A549 treated with ZK216348 at 1 μM for 4 hours (cell line): ENCODE results near the gene VCP. TPM values are rescaled to one million over a fixed set of nuclear protein-coding genes. Genes with fewer than 3 reads are reported as not detected.

Experiments used
- total RNA-seq: library from RNA; stranded (reverse); fragments of 200-300 nt; extraction: Qiagen RNA extraction; gene quantifications from 5 replicates; pipeline ENCODE4 v1.2.3, GENCODE V29; 2022; ENCODE audit warnings: low read depth

The VCP gene
- total RNA-seq = 211 to 305 TPM (median 286 TPM) in 5 replicates

GRCh38 chr9:35072461-35073278 lies at the start of gene VCP:
TSS of gene VCP (minus strand) at chr9:35072625. CDS start at chr9:35072353, 272 bp downstream.

GRCh38 chr9:35115680-35116538 lies 43.5 kb upstream of the VCP start, which contains the start of gene ATOSB:
TSS of gene ATOSB (minus strand) at chr9:35115862. CDS start at chr9:35108274, 7,588 bp downstream.

DNA sequence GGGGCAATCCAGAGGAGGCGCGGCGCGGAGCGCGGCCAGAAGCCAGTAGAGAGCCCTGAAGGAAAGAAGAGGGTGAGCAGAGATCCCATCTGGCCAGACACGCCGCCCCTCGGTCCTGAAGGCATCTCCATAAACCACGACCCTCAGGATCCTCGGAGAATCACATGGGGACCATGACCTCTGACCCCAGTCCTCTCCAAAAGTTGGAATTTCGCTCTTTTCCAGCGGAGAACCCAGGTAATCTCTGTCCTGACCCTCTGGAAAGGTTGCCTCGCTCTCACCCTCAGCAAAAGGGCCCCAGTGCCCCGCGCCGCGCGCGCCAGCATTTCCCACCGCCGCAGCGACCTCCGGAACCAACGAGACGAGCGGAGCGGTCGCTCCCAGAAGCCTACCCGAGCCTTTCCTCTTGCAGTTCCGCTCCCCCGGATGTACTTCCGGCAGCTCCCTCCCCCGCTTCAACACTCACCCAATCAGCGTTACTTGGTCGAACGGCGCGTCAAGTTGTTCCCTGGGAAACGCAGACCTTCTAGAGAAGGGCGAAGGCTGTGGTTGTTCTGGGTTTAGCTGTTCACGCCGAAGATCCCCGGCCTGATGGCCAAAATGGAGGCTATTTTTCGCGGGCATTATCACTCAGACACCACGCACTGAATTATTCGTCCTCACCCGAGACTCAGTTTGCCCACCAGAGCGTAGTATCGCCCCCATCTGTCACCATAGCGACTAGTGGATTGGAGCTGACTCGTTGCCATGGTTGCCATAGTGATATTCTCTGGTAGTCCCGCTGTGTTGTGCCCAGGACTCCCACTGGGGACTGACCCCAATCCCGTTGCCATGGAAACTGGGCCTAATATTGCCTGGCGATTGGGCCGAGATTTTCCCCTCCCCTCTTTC lies 30.6 kb upstream of the VCP start, which contains the start of gene STOML2:
STOML2 (minus strand) TSS at position 363 of the 891 bp plus-strand sequence; CDS start at position 326, 37 bp downstream.

DNA sequence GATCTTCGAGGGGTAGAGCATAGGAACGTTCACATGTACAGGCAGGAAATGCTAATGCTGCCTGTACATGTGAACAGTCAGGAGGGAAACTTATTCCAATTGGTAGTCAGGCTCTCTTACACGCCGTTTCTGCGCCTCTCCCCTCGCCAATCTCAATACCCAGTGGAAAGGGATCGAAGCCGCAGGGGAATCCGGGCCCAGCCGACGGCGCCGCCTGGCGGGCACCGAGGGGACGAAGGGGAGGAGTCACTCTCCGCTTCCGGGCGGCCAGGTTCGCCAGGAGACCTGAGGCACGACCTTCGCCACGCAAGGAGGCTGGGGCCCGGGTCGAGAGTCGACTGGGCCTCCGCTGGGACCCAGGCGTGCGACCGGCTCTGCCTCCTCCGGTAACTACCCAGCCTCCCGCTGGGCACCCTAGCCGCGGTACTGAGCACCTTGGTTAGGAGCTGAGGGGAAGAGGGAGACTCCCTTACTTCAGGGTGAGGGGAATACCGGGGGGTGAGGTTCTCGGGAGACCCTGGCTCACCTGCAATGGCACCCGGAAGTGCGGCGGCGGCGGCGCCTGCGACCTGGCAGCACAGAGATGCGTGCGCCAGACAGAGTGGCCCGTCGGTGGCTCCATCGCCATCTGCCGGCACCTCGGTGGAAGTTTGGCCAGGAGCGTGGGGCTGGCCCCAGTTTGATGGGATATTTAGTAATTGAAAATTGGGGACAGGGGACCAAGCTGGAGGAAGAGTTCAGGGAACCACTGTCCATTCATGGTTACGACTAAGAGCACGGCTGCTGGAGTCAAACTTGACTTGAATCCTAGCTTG lies 23.8 kb upstream of the VCP start, which contains the start of gene PIGO:
PIGO (minus strand) TSS at position 557 of the 815 bp plus-strand sequence. CDS start 1,026 bp downstream, outside the sequence.

DNA sequence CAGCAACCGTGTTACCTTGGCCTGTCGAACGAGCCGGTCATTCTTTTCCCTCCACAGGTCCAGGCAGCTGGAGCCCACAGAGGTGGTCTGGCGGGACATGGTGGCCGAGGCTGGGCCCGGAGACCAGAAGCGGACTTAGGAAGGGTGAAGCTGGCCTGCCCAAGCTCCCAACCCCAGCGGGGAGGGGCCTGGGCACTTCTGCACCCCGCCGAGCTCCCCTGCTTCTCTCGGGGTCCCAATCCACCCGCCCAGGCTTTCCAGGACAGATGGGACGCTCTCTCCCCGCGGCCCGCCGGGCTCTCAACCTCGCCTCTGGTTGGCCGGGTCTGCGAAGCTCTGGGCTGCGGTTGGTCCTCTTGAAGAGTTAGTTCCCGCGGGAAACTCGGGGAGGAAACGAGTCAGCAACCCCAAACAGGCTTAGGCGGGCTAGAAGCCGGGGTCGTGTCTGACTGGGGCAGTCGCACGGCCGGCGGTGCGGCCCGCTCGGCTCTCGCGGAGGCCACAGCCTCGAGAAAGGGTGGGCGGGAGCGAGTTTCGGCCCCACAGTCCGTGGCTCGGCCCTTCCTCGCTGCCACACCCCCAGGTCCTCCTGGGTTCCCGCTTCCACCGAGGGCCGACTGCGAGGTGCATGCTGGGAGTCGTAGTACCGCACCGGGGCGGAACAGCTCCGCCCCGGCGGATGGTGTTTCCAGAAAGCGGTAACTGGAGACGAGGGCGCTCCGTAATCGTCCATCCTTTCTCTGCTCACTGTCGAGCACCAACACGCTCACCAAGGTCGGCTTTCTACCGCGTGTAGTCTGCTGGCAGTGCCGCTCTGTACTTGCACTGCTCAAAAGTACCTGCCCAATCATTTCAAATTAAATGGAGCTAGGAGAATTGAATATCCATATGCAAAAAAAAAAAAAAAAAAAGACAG lies 7.3 kb upstream of the VCP start, which contains the start of gene FANCG:
FANCG (minus strand) TSS at position 517 of the 916 bp plus-strand sequence; CDS start at position 99, 418 bp downstream.

Other genes with a start within 250 kb of the VCP start
- gene PHF24, start 114.3 kb downstream of the VCP start, total RNA-seq = 0.05 to 0.29 TPM (median 0.12 TPM) in 4 of 5 replicates, not detected in the other
- gene DNAJB5, start 82.9 kb downstream of the VCP start, total RNA-seq = 6.2 to 8.6 TPM (median 7.6 TPM) in 5 replicates
- 33.1 to 55.9 TPM (median 55.2 TPM) in 5 replicates for gene FANCG, start 7.3 kb upstream of the VCP start, total RNA-seq
- 31.6 to 55.7 TPM (median 52.3 TPM) in 5 replicates for gene PIGO, start 24.0 kb upstream of the VCP start, total RNA-seq
- gene STOML2, start 30.5 kb upstream of the VCP start, total RNA-seq = 175 to 265 TPM (median 255 TPM) in 5 replicates
- 7.2 to 11.9 TPM (median 10.5 TPM) in 5 replicates for gene ATOSB, start 43.2 kb upstream of the VCP start, total RNA-seq
- gene UNC13B, start 89.4 kb upstream of the VCP start, total RNA-seq = 8.5 to 10.9 TPM (median 10.2 TPM) in 5 replicates